Measurements from ENCODE around the gene CNDP2. TPM values are rescaled to one million over a fixed set of nuclear protein-coding genes. Genes with fewer than 3 reads are reported as not detected.
A peak's percentile ranks its signal among the peaks of the same experiment; 100 is the strongest.
"Not testable (repeated sequence)": the region's sequence is repeated elsewhere in the genome, so short reads cannot be mapped to it uniquely, and the experiment has no call there.

Gene CNDP2
- polyA plus RNA-seq, 10 donors: 49.8 to 70.6 (median 57.3) TPM

DNA sequence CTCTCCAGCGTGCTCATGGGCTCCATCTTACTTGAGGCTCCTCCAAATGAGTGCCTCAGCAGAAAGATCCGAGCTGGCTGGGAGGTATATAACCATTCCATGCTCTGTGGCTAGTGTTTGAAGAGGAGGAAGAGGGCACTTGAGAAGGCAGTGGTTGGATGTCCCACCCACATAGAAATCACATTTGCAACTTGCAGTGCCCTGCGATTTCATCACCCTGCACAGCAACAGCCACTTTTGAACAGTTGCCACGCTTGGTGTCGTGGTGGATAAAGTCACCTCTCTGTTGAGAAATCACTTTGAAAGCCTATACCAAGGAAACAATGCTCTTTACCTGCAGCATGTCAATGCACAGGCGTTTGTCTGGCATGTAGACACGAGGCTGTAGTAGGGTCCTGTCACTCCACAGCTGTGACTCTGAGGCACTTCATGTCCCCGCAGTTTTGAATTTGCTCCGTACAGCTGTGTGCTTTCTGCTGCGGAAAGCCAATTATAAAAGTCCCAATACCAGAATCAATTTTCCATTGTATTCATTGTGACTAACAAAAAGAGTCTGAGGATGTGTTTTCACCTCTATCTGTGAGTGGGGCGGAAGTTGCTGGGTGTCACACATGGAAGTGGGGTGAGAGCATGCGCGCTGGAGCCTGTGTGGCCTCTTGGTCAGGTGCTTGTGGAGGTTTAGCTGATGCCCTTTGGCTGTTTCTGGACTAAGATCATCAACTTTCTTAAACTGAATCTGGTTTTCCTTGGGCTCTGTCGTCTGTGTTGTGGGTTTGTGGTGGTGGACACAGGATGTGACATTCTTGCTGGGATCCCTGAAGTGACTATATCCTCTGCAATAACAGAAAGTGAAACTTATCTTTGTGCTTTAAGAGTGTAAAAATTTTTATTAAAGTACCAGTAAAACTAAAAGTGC, 2.8 kb downstream of the CNDP2 start:
- DNase-seq: peak in 1 of 3 donors; percentile 26

- peak; percentile 31 to 90 (median 88) for DNase-seq
These were observed 3.5 kb downstream of the CNDP2 start for GRCh38 chr18:74499633-74500032.

DNA sequence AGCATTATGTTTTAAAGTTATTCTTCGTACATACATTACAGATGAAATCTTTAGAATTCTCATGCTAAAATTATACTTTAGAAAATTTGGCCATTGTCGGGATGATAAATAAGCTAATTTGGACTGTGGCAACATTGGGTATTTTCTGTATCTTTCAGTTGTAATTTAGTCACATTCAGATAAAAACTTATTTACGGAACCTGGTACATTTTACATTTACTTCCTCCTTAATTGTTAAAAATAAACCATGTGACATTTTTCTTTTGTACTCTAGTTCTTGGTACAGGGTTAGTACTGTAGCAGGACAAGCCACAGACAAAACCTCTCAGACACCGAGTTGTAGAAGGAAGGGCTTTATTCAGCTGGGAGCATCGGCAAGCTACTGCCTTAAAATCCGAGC, 4.2 kb downstream of the CNDP2 start:
- DNase-seq: no peak

DNA sequence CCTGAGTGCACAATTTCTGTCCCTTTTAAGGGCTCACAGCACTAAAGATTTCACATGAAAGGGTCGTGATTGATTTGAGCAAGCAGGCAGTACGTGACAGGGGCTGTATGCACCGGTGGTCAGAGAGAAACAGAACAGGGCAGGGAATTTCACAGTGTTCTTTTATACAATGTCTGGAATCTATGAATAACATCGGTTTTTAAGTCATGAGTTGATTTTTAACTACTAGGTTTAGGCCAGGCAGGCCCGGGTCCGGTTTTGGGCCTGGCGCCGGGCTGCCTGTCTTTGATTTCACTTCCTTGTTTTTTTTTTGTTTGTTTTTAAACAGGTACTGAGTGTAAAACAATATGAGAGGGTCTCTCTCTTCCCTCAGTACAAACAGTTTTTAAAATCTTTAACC, 4.6 kb downstream of the CNDP2 start:
- not testable (repeated sequence) for DNase-seq

- no peak for DNase-seq
These were observed 5.2 kb downstream of the CNDP2 start for GRCh38 chr18:74501386-74501785.

DNA sequence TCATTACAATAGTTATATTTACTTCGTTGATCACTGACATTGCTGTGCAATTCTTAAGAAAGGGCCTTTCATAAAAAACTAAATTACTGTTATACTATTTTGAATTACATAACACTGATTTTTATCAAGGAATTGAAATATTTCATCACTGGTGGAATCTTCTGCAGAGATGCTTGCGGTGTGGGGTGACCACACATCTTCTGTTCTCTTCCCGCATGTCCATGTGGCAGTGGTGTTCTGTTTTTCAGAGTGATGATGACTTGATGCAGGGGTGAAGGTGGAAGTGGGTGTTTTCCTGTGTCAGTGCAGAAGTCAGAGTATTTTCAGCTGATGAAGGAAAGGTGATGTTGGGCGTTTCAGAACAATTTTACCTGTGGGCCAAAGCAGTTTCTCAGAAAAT, 7.0 kb downstream of the CNDP2 start:
- DNase-seq: no peak

- DNase-seq: no peak
These were observed 9.6 kb downstream of the CNDP2 start for GRCh38 chr18:74505776-74506175.

- peak; percentile 78 to 98 (median 95) for DNase-seq
These were observed 10.4 kb downstream of the CNDP2 start for GRCh38 chr18:74506448-74507084.

- no peak for DNase-seq
These were observed 11.1 kb downstream of the CNDP2 start for GRCh38 chr18:74507097-74507881.

DNA sequence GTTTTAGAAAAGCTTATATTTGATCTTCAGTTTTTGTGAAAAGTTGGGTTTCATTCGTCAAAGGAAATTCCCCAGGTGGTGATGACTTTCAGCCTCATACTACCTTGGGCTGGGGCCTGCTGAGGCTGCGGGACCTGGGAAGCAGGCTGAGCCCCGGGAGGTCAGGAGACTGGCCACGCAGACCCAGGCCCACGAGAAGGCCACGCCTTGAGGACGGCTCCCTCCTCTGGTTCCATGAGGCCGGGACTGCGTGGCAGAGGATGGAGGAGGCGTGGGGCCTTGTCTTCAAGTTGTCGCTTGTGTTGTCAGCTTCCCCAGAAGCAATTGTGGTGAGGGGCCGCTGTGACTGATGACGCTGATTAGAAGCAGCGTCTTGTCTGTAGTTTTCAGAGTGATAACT, 11.8 kb downstream of the CNDP2 start:
- no peak for DNase-seq

DNA sequence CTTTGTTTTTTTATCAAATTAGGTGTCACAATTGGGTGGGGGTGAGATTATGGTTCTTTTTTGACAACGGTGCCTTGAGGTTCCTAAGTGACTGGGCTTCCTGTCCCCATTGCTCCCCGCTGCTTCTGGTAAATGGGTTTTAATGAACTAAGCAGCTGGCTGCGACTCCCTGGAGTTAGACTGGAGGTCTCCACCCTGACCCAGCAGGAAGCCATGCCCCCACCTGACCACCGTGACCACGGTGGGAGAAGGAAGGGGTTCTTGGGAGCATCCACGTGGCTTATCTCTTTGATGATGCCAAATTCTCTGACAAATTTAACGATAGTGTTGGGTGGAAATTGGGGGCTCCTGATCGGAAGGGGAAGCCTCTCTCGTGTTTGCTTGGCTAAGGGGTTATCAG, 12.2 kb downstream of the CNDP2 start:
- no peak for DNase-seq

DNA sequence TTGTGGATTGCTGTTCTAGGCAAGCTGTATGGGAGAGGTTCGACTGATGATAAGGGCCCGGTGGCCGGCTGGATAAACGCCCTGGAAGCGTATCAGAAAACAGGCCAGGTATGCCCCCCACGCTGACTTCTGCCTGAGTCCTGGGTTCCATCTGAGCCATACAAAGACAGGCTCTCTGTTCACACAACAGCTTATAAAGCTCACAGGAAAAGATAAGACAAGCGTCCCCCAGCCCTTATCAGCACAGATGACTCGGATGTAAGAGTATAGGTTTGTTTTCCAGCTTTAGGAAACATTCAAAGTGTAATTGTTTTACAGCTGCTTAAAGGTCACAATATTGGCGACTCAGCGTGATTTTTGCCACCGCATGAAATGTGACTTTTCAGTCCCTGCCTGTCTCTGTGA, 12.7 kb downstream of the CNDP2 start:
- DNase-seq: no peak

DNA sequence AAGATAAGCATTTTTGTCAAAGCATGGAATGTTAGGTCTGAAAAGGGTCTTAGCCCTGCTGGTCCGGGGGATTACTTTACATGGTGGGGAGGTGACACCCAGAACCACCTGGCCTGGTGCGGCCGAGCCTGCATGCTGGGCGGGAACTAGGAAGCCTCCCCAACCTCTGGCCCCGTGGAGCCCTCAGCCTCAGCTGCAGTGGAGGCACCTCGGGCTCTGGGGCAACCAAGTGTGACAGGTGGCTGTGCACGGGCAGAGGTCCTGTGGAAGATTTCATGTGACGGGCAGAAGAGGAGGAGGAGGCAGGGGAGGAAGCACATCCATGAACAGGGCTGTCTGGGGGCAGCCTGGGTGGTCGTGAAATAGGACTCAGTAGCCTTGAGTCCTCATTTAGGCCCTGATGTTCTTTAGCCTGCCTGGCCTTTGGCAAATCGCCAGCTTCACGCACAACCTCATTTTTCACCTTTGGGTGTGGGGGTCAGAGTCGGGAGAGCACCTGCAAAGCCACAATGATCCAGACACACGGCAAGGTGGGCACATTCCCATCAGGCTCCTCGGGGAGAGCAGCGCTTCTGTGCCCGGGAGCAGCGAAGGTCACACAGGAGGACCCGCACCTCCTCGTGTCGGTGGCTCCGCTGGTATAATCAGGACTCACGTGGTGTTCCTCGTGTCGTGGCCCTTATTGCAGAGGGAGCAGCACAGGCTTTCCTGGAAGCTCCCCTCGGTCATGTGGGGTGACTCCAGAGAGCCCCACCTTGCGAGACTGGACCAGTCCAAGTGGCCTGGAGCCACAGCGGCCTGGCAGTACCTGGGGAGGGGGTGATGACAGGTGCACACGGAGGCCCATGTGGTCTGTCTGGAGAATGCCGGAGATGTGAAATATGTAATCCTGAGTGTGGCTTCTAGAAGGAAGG, 13.9 kb downstream of the CNDP2 start:
- no peak for DNase-seq

DNA sequence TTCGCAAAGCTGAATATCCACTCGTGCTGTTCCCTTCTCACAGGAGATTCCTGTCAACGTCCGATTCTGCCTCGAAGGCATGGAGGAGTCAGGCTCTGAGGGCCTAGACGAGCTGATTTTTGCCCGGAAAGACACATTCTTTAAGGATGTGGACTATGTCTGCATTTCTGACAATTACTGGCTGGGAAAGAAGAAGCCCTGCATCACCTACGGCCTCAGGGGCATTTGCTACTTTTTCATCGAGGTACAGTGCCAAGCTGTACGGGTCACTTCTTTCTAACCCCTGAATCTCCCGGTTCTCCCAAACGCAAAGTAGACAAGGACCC, 14.6 kb downstream of the CNDP2 start:
- no peak for DNase-seq

DNA sequence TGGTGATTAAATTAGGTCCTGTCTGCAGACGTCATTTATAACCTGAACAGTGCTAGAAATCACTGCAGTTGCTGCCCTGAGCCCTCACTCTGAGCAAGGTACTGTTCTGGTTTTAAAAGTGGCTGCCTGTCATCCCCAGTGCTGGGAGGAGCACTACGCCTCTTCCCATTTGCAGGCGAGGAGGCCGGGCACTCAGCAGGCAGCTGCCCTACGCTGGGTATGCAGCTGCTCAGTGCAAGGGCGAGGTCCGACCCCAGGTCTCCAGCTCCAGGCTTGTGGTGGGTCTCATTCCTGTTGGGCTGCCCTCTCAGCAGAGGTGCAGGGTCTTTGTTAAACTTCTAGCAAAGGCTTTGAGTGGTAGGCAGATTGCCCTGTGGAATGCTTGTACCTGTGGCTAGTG, 15.7 kb downstream of the CNDP2 start:
- DNase-seq: no peak

DNA sequence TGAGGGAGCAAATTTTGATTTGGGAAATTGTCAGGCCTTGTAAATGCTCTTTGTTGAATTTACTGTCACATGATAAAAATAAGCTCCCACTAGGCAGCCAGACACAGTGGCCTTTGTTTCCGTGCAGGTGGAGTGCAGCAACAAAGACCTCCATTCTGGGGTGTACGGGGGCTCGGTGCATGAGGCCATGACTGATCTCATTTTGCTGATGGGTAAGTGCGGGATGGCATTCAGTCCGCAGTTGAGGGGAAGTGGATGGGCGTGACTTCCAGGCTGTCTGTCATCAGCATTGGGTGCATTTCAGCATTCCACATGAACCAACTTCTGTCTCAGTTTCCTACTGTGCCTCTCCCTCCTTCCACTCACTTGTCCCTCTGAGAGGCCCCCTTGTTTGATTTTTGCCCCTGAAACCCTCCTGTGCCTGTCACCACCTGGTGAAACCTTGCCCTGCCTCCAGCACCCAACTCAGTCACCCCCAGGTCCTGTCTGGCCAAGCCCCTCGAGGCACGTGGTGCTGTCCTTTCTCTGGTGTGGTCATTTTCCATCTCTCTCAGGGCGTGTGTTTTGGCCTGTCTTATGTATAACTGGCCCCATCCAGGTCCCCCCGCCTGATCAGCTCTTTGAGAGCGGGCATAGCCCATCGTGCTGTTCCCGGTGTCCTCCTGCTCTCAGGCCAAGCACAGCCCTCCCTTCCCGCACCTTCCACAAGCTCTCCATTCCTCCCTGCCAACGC, 16.3 kb downstream of the CNDP2 start:
- no peak for DNase-seq

GRCh38 chr18:74513149-74513882, 17.2 kb downstream of the CNDP2 start:
- DNase-seq: no peak

DNA sequence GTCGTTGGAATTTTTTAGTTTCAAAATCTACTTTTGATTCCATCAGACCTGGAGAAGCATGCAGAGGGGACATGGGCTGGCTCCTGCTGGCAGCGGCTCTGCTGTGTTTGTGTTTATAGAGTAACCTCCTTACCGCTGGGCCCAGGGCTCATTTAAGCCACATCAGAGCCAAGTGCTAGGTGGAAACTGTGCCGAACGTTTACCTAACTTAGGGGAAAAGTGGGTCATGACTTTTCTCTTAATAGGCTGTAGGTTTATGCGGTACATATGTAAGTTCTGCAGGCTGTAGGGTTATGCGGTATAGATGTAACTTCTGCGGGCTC, 17.7 kb downstream of the CNDP2 start:
- no peak for DNase-seq

DNA sequence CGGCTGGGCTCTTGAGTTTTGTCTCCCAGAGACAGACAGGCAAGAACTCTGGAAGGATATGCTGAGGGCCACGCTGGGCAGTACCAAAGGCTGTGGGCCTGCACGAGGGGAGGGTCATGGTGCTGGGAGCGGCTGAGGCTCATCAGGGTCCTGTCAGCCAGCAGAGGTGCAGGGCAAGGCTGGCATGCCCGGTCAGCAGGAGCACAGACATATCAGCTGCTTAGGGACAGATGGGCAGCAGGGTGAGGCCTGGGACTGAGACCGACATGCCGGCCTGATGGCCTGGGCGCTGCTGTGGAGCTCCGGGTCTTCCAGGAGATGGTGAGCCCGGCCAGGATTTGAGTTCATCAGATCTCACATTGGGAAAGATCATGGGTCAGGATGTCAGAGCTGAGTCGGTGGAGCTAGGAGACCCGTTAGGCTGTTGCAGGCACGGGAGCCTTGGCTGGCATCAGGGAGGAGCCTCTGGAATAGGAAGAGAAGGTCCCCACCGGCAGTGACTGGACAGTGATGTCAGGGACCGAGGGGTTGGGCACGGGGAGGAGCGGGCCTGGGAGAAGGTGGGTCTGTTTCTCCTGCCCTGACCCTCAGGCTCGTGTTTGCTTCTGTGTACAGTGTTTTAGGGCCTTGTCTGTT, 18.8 kb downstream of the CNDP2 start:
- no peak for DNase-seq

Measured in muscle of back (tissue), 11 donors.